Astrocyte (in vitro differentiated cells and primary cell): ENCODE measurements around the gene MYBBP1A.

Experiments used
- CTCF ChIP-seq: IDR thresholded peaks from 2 replicates; pipeline ENCODE4 v1.5.1; 2011; ENCODE audit warnings: low read depth, mild to moderate bottlenecking, inconsistent platforms, low read length, moderate library complexity; ENCODE audit not compliant: insufficient read depth
- EZH2 ChIP-seq: IDR thresholded peaks from 2 replicates; pipeline ENCODE4 v1.6.1; 2012; ENCODE audit warnings: mild to moderate bottlenecking, low read length, inconsistent platforms; ENCODE audit not compliant: insufficient read depth

- TF ChIP-seq CTCF: no peak
- no peak for TF ChIP-seq EZH2
Measured at GRCh38 chr17:4590981-4591453, 35.8 kb upstream of the MYBBP1A start.
